ENCODE results near the gene HSPA1L. TPM values are rescaled to one million over a fixed set of nuclear protein-coding genes. Genes with fewer than 3 reads are reported as not detected.

HSPA1L gene
- total and polyA plus RNA-seq, 2 experiments from 2014 or later: 1.0 to 1.4 TPM

GRCh38 chr6:31764198-31764597 is 50.9 kb downstream of the HSPA1L start:
- H3K9me2 ChIP-seq (replicated peaks; ENCODE audit: insufficient read depth): no peaks in the 10 kb centered on the region
- TF ChIP-seq, protein P1, sequence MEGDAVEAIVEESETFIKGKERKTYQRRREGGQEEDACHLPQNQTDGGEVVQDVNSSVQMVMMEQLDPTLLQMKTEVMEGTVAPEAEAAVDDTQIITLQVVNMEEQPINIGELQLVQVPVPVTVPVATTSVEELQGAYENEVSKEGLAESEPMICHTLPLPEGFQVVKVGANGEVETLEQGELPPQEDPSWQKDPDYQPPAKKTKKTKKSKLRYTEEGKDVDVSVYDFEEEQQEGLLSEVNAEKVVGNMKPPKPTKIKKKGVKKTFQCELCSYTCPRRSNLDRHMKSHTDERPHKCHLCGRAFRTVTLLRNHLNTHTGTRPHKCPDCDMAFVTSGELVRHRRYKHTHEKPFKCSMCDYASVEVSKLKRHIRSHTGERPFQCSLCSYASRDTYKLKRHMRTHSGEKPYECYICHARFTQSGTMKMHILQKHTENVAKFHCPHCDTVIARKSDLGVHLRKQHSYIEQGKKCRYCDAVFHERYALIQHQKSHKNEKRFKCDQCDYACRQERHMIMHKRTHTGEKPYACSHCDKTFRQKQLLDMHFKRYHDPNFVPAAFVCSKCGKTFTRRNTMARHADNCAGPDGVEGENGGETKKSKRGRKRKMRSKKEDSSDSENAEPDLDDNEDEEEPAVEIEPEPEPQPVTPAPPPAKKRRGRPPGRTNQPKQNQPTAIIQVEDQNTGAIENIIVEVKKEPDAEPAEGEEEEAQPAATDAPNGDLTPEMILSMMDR (IDR thresholded peaks at IDR 0.05; ENCODE audit: poor library complexity): no peak
- TF ChIP-seq EZH2phosphoT487 (IDR thresholded peaks at IDR 0.05; ENCODE audit: low read depth, severe bottlenecking, unreplicated experiment) (no peak), EZH2 (IDR thresholded peaks at IDR 0.05; ENCODE audit: borderline replicate concordance) (no peak)
- no peak for DNase-seq (ENCODE audit: low spot score)
- H3K4me1 ChIP-seq (ENCODE audit: insufficient read depth): peaks cover 8% of the 10 kb centered on the region
- H4K20me1 ChIP-seq (ENCODE audit: insufficient read depth, poor library complexity, severe bottlenecking): no peaks in the 10 kb centered on the region
- WGBS (ENCODE audit: low lambda C conversion rate, missing lambda C conversion rate): 76% methylated on average over 4 of the region's 4 CpGs
- H3K36me3 ChIP-seq (replicated peaks; ENCODE audit: insufficient read depth, low read depth): no peaks in the 10 kb centered on the region
- no peaks in the 10 kb centered on the region for H3K27me3 ChIP-seq
- H3K4me2 ChIP-seq: no peak overlapping the region
- H3K9me3 ChIP-seq (ENCODE audit: low read depth): no peaks in the 10 kb centered on the region
- no peak overlapping the region for H2AFZ ChIP-seq
- no peaks in the 10 kb centered on the region for H3K79me2 ChIP-seq
- no peak overlapping the region for H3K4me3 ChIP-seq
- H3K27ac ChIP-seq: no peak overlapping the region

DNA sequence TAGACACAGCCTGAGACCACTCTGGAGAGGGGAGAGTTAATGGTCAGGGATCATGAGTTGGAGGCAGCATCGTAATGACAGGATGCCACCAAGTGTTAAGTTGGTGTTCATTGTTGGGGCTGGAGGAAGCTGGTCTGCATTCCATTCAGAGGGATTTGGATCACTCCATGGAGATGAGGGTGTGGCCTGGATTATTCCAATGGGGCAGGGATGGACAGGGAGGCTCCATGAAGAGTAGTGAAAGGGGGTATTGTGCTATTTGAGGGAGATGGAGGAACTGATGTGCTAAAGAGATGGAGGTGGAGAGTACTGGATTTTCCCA is 51.5 kb downstream of the HSPA1L start:
- no peak overlapping the region for H3K4me2 ChIP-seq
- no peaks in the 10 kb centered on the region for H4K20me1 ChIP-seq (ENCODE audit: insufficient read depth, poor library complexity, severe bottlenecking)
- H3K27ac ChIP-seq: no peak overlapping the region
- H3K36me3 ChIP-seq (replicated peaks; ENCODE audit: insufficient read depth, low read depth): no peaks in the 10 kb centered on the region
- DNase-seq (ENCODE audit: low spot score): no peak
- H3K79me2 ChIP-seq: no peaks in the 10 kb centered on the region
- H2AFZ ChIP-seq: no peak overlapping the region
- 11% methylated on average over 1 of the region's 1 CpG for WGBS (ENCODE audit: low lambda C conversion rate, missing lambda C conversion rate)
- peaks cover 8% of the 10 kb centered on the region for H3K4me1 ChIP-seq (ENCODE audit: insufficient read depth)
- H3K9me2 ChIP-seq (replicated peaks; ENCODE audit: insufficient read depth): no peaks in the 10 kb centered on the region
- no peak overlapping the region for H3K4me3 ChIP-seq
- no peaks in the 10 kb centered on the region for H3K9me3 ChIP-seq (ENCODE audit: low read depth)
- no peaks in the 10 kb centered on the region for H3K27me3 ChIP-seq
- TF ChIP-seq EZH2 (IDR thresholded peaks at IDR 0.05; ENCODE audit: borderline replicate concordance) (no peak), EZH2phosphoT487 (IDR thresholded peaks at IDR 0.05; ENCODE audit: low read depth, severe bottlenecking, unreplicated experiment) (no peak)
- TF ChIP-seq, protein P1 (IDR thresholded peaks at IDR 0.05; ENCODE audit: poor library complexity): no peak

- H3K4me3 ChIP-seq: no peak overlapping the region
- no peaks in the 10 kb centered on the region for H4K20me1 ChIP-seq (ENCODE audit: insufficient read depth, poor library complexity, severe bottlenecking)
- no peaks in the 10 kb centered on the region for H3K9me2 ChIP-seq (replicated peaks; ENCODE audit: insufficient read depth)
- no peaks in the 10 kb centered on the region for H3K36me3 ChIP-seq (replicated peaks; ENCODE audit: insufficient read depth, low read depth)
- TF ChIP-seq, protein P1 (IDR thresholded peaks at IDR 0.05; ENCODE audit: poor library complexity): no peak
- TF ChIP-seq EZH2phosphoT487 (IDR thresholded peaks at IDR 0.05; ENCODE audit: low read depth, severe bottlenecking, unreplicated experiment): no peak
- no peak for TF ChIP-seq EZH2 (IDR thresholded peaks at IDR 0.05; ENCODE audit: borderline replicate concordance)
- no peaks in the 10 kb centered on the region for H3K79me2 ChIP-seq
- WGBS (ENCODE audit: low lambda C conversion rate, missing lambda C conversion rate): 83% methylated on average over 7 of the region's 8 CpGs
- no peak overlapping the region for H3K27ac ChIP-seq
- no peaks in the 10 kb centered on the region for H3K27me3 ChIP-seq
- H3K4me1 ChIP-seq (ENCODE audit: insufficient read depth): peaks cover 8% of the 10 kb centered on the region
- H3K9me3 ChIP-seq (ENCODE audit: low read depth): no peaks in the 10 kb centered on the region
- H3K4me2 ChIP-seq: no peak overlapping the region
- no peak for DNase-seq (ENCODE audit: low spot score)
- no peak overlapping the region for H2AFZ ChIP-seq
Observed at GRCh38 chr6:31762878-31763618, 52.0 kb downstream of the HSPA1L start.
